HCT116 (cell line): ENCODE data around the gene LRRC51. TPM values are rescaled to one million over a fixed set of nuclear protein-coding genes. Genes with fewer than 3 reads are reported as not detected.

Source experiments
- ATAC-seq: fragments of 200-7000 bp; cut with Tn5 transposase; 2 replicates; pipeline ENCODE4 v1.9.1; 2020; ENCODE audit warnings: mild to moderate bottlenecking, moderate library complexity
- BruUV-seq: library from RNA; stranded (reverse); fragments of 400-500 nt; replicated peaks from 2 replicates; lab custom pipeline; 2021; lab: Mats Ljungman, UMichigan
- CTCF ChIA-PET: fragments of 300-600 bp; sonication (Branson Sonifier 250); formaldehyde crosslinking; loops from one replicate; lab custom pipeline; 2021; ENCODE audit warnings: antibody characterized with exemption; lab: Charles Lee
- POLR2A ChIA-PET: fragments of 300-600, 350-600 bp; sonication (Branson Sonifier 250); formaldehyde crosslinking; loops from one replicate; lab custom pipeline; 2021; ENCODE audit warnings: antibody characterized with exemption; lab: Charles Lee
- RAD21 ChIA-PET, 2 experiments: fragments of 300-600 bp; sonication (Branson Sonifier 250); formaldehyde crosslinking; loops; one replicate each; lab custom pipeline; 2023; ENCODE audit warnings: low total read pairs in 2 of 2; ENCODE audit not compliant: uncharacterized antibody in 2 of 2, unreplicated experiment in 2 of 2, low non-redundant PET in 1 of 2; lab: Charles Lee
- DNase-seq: peaks from one replicate; pipeline ENCODE4 v3.0.0-alpha.2; 2010; ENCODE audit warnings: low read depth, low spot score
- H2AFZ ChIP-seq: fragments of 200-600 bp; shearing (Covaris generic), sonication (generic); 2 replicates; pipeline ENCODE4 v1.6.1; 2017; ENCODE audit warnings: low read depth, mixed run types, mixed read lengths, antibody characterized with exemption, low read length; ENCODE audit not compliant: poor library complexity, severe bottlenecking
- H3K27ac ChIP-seq: 2 replicates; pipeline ENCODE4 v1.5.1; 2012; ENCODE audit warnings: low read depth, low read length
- H3K27me3 ChIP-seq: fragments of 200-600 bp; sonication (generic); 2 replicates; pipeline ENCODE4 v1.6.1; 2016; ENCODE audit warnings: mixed run types, low read length, mixed read lengths; ENCODE audit not compliant: insufficient read depth
- H3K36me3 ChIP-seq, 2 experiments: fragments of 200-500 bp in 1 of 2; fragments of 200-600 bp in 1 of 2; sonication (Bioruptor generic) in 1 of 2; sonication (generic) in 1 of 2; 2 replicates each; pipeline versions ENCODE4 v1.5.1 to v1.6.1; 2014 to 2016; ENCODE audit warnings: low read length in 2 of 2, inconsistent platforms in 1 of 2, mixed read lengths in 1 of 2, mixed run types in 1 of 2; ENCODE audit not compliant: insufficient read depth in 2 of 2, control insufficient read depth in 1 of 2
- H3K4me1 ChIP-seq, 2 experiments: fragments of 200-600 bp in 1 of 2; sonication (generic) in 1 of 2; 2 replicates each; pipeline versions ENCODE4 v1.5.1 to v1.6.1; 2012 to 2017; ENCODE audit warnings: low read length in 2 of 2, inconsistent platforms in 1 of 2, mild to moderate bottlenecking in 1 of 2, mixed read lengths in 1 of 2, mixed run types in 1 of 2, moderate library complexity in 1 of 2; ENCODE audit not compliant: insufficient read depth in 2 of 2, control insufficient read depth in 1 of 2
- H3K4me2 ChIP-seq: fragments of 200-600 bp; sonication (generic); 2 replicates; pipeline ENCODE4 v1.6.1; 2017; ENCODE audit warnings: mixed run types, low read length, mixed read lengths
- H3K4me3 ChIP-seq, 2 experiments: fragments of 200-600 bp in 1 of 2; sonication (generic) in 1 of 2; replicated peaks in 1 of 2; 2 replicates each; pipeline ENCODE4 v1.5.1; 2011 to 2016; ENCODE audit warnings: low read length in 2 of 2, control low read depth in 1 of 2, low read depth in 1 of 2, mild to moderate bottlenecking in 1 of 2, mixed read lengths in 1 of 2, mixed run types in 1 of 2
- H3K79me2 ChIP-seq: fragments of 200-600 bp; sonication (generic); 2 replicates; pipeline ENCODE4 v1.6.1; 2017; ENCODE audit warnings: mild to moderate bottlenecking, mixed run types, low read length, moderate library complexity, mixed read lengths; ENCODE audit not compliant: insufficient read depth
- H3K9ac ChIP-seq: fragments of 200-600 bp; sonication (generic); 2 replicates; pipeline ENCODE4 v1.6.1; 2016; ENCODE audit warnings: low read length, mixed read lengths
- H3K9me2 ChIP-seq: fragments of 200-600 bp; sonication (generic), shearing (Covaris generic); 2 replicates; pipeline ENCODE4 v1.6.1; 2017; ENCODE audit warnings: mixed run types, mild to moderate bottlenecking, moderate library complexity; ENCODE audit not compliant: insufficient read depth
- H3K9me3 ChIP-seq, 2 experiments: fragments of 200-500 bp in 1 of 2; fragments of 200-600 bp in 1 of 2; sonication (Bioruptor generic) in 1 of 2; sonication (generic) in 1 of 2; 2 replicates each; pipeline ENCODE4 v1.6.1; 2014 to 2017; ENCODE audit warnings: low read length in 2 of 2, mixed read lengths in 2 of 2, inconsistent platforms in 1 of 2, low read depth in 1 of 2, mild to moderate bottlenecking in 1 of 2, mixed run types in 1 of 2, moderate library complexity in 1 of 2; ENCODE audit not compliant: control insufficient read depth in 1 of 2, insufficient read depth in 1 of 2
- H4K20me1 ChIP-seq: fragments of 200-600 bp; sonication (generic), shearing (Covaris generic); 2 replicates; pipeline ENCODE4 v1.6.1; 2017; ENCODE audit warnings: mixed run types, mild to moderate bottlenecking, moderate library complexity; ENCODE audit not compliant: insufficient read depth
- CBX3 ChIP-seq: IDR thresholded peaks from 2 replicates; pipeline ENCODE4 v1.6.1; 2012; ENCODE audit warnings: low read depth
- CEBPB ChIP-seq: IDR thresholded peaks from 2 replicates; pipeline ENCODE4 v1.6.1; 2012; ENCODE audit warnings: low read depth
- EGR1 ChIP-seq: IDR thresholded peaks from 2 replicates; pipeline ENCODE4 v1.6.1; 2012; ENCODE audit warnings: low read depth
- ELF1 ChIP-seq: IDR thresholded peaks from 2 replicates; pipeline ENCODE4 v1.6.1; 2012; ENCODE audit warnings: low read depth, borderline replicate concordance
- EZH2 ChIP-seq: fragments of 200-600 bp; sonication (generic); IDR thresholded peaks from 2 replicates; pipeline ENCODE4 v1.6.1; 2017; ENCODE audit warnings: antibody characterized with exemption, mixed run types
- EZH2phosphoT487 ChIP-seq: fragments of 200-600 bp; IDR thresholded peaks from 2 replicates; pipeline ENCODE4 v1.6.1; 2018; ENCODE audit warnings: antibody characterized with exemption, borderline replicate concordance
- FOSL1 ChIP-seq: IDR thresholded peaks from 2 replicates; pipeline ENCODE4 v1.6.1; 2012; ENCODE audit warnings: low read depth
- JUND ChIP-seq: IDR thresholded peaks from 2 replicates; pipeline ENCODE4 v1.6.1; 2012
- POLR2A ChIP-seq: IDR thresholded peaks from 2 replicates; pipeline ENCODE4 v1.7.0; 2011; ENCODE audit warnings: borderline replicate concordance; ENCODE audit not compliant: insufficient read depth, insufficient read length; ENCODE audit errors: extremely low read depth
- RAD21 ChIP-seq: IDR thresholded peaks from 2 replicates; pipeline ENCODE4 v1.6.1; 2012; ENCODE audit warnings: low read depth, mild to moderate bottlenecking
- SP1 ChIP-seq: IDR thresholded peaks from 2 replicates; pipeline ENCODE4 v1.6.1; 2012; ENCODE audit warnings: low read depth
- YY1 ChIP-seq: IDR thresholded peaks from 2 replicates; pipeline ENCODE4 v1.6.1; 2011; ENCODE audit warnings: low read length, low read depth, moderate library complexity, mild to moderate bottlenecking; ENCODE audit not compliant: insufficient replicate concordance; ENCODE audit errors: extremely low read depth
- ZBTB33 ChIP-seq: IDR thresholded peaks from 2 replicates; pipeline ENCODE4 v1.6.1; 2011; ENCODE audit warnings: mild to moderate bottlenecking, low read length, moderate library complexity; ENCODE audit not compliant: insufficient replicate concordance; ENCODE audit errors: extremely low read depth
- ZNF274 ChIP-seq: fragments of 200-500 bp; sonication (Bioruptor generic); IDR thresholded peaks from 2 replicates; pipeline ENCODE4 v1.6.1; 2014; ENCODE audit warnings: mild to moderate bottlenecking, low read depth, low read length, inconsistent platforms
- intact Hi-C: fragments of 100-400 bp; cut with micrococcal nuclease; formaldehyde crosslinking; loops from 2 replicates; pipeline ENCODE4 v1.10.0; 2022
- total RNA-seq: library from RNA; stranded (reverse); gene quantifications from one replicate; pipeline ENCODE4 v1.2.1, GENCODE V29; 2021; ENCODE audit not compliant: unreplicated experiment
- TF ChIP-seq, protein P1 (sequence below): IDR thresholded peaks from 2 replicates; pipeline ENCODE4 v1.6.1; 2012; ENCODE audit warnings: low read depth
- TF ChIP-seq, protein P2 (sequence below), 3 experiments: fragments of 200-600 bp in 1 of 3; sonication (generic) in 1 of 3; IDR thresholded peaks in 2 of 3; conservative IDR thresholded peaks in 1 of 3; 2 replicates each; pipeline ENCODE4 v1.5.1; 2012 to 2017; ENCODE audit warnings: low read depth in 2 of 3, low read length in 2 of 3, antibody characterized with exemption in 1 of 3, borderline replicate concordance in 1 of 3, control low read depth in 1 of 3, mild to moderate bottlenecking in 1 of 3, mixed read lengths in 1 of 3, mixed run types in 1 of 3, moderate library complexity in 1 of 3; ENCODE audit not compliant: insufficient read depth in 1 of 3

Gene LRRC51
- total RNA-seq, 1 experiment from 2014 or later: 10.8 TPM

- H3K9ac ChIP-seq: no peak overlapping the region
- no peak overlapping the region for H3K4me2 ChIP-seq
- TF ChIP-seq YY1: no peak
- TF ChIP-seq RAD21: no peak
- TF ChIP-seq SP1: no peak
- TF ChIP-seq EGR1: no peak
- TF ChIP-seq, protein P1, sequence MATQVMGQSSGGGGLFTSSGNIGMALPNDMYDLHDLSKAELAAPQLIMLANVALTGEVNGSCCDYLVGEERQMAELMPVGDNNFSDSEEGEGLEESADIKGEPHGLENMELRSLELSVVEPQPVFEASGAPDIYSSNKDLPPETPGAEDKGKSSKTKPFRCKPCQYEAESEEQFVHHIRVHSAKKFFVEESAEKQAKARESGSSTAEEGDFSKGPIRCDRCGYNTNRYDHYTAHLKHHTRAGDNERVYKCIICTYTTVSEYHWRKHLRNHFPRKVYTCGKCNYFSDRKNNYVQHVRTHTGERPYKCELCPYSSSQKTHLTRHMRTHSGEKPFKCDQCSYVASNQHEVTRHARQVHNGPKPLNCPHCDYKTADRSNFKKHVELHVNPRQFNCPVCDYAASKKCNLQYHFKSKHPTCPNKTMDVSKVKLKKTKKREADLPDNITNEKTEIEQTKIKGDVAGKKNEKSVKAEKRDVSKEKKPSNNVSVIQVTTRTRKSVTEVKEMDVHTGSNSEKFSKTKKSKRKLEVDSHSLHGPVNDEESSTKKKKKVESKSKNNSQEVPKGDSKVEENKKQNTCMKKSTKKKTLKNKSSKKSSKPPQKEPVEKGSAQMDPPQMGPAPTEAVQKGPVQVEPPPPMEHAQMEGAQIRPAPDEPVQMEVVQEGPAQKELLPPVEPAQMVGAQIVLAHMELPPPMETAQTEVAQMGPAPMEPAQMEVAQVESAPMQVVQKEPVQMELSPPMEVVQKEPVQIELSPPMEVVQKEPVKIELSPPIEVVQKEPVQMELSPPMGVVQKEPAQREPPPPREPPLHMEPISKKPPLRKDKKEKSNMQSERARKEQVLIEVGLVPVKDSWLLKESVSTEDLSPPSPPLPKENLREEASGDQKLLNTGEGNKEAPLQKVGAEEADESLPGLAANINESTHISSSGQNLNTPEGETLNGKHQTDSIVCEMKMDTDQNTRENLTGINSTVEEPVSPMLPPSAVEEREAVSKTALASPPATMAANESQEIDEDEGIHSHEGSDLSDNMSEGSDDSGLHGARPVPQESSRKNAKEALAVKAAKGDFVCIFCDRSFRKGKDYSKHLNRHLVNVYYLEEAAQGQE: no peak
- no peak for TF ChIP-seq EZH2
- TF ChIP-seq, protein P2, sequence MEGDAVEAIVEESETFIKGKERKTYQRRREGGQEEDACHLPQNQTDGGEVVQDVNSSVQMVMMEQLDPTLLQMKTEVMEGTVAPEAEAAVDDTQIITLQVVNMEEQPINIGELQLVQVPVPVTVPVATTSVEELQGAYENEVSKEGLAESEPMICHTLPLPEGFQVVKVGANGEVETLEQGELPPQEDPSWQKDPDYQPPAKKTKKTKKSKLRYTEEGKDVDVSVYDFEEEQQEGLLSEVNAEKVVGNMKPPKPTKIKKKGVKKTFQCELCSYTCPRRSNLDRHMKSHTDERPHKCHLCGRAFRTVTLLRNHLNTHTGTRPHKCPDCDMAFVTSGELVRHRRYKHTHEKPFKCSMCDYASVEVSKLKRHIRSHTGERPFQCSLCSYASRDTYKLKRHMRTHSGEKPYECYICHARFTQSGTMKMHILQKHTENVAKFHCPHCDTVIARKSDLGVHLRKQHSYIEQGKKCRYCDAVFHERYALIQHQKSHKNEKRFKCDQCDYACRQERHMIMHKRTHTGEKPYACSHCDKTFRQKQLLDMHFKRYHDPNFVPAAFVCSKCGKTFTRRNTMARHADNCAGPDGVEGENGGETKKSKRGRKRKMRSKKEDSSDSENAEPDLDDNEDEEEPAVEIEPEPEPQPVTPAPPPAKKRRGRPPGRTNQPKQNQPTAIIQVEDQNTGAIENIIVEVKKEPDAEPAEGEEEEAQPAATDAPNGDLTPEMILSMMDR (IDR thresholded peaks at IDR 0.05 in 2 of 3, conservative IDR thresholded peaks at IDR 0.05 in 1 of 3; ENCODE audit: borderline replicate concordance in 1 of 3, insufficient read depth in 1 of 3, low read depth in 2 of 3, low read length in 2 of 3): no peak
- TF ChIP-seq ZBTB33: no peak
- TF ChIP-seq JUND: no peak
- TF ChIP-seq ZNF274: no peak
- TF ChIP-seq FOSL1: no peak
- TF ChIP-seq ELF1: no peak
- no peak for TF ChIP-seq CBX3
- no peak for TF ChIP-seq POLR2A
- TF ChIP-seq EZH2phosphoT487: no peak
- TF ChIP-seq CEBPB: no peak
- H2AFZ ChIP-seq: no peak overlapping the region
- no TSS peak for BruUV-seq
- peaks cover 86% of the 10 kb centered on the region for H3K79me2 ChIP-seq
- no peaks in the 10 kb centered on the region for H3K27me3 ChIP-seq
- no peaks in the 10 kb centered on the region for H4K20me1 ChIP-seq
- H3K27ac ChIP-seq: no peak overlapping the region
- ChIA-PET RAD21 (no interaction called here), CTCF (interaction anchor here (1.3 to 1.5 kb wide), 2 partner anchors 10 to 42 kb away, joined by 3 to 5 read pairs; no protein-coding TSS in a partner anchor), POLR2A (interaction anchor here (1.2 kb wide), 1 partner anchor 9 kb away, joined by 3 read pairs; no protein-coding TSS in a partner anchor)
- no peak for DNase-seq
- H3K4me3 ChIP-seq: no peak overlapping the region
- peaks cover 2 to 7% of the 10 kb centered on the region in 2 experiments; a peak in 3 of 4 replicates for H3K36me3 ChIP-seq
- H3K4me1 ChIP-seq: peaks cover 29 to 30% of the 10 kb centered on the region in 2 experiments
- no peaks in the 10 kb centered on the region for H3K9me2 ChIP-seq
- no peak for ATAC-seq
- H3K9me3 ChIP-seq: no peaks in the 10 kb centered on the region
- intact Hi-C loops: no loop called here
Observed at GRCh38 chr11:72066855-72067254, 13.8 kb upstream of the LRRC51 start.
